ENCODE measurements around the gene LTC4S. TPM values are rescaled to one million over a fixed set of nuclear protein-coding genes. Genes with fewer than 3 reads are reported as not detected.

Gene LTC4S
- total RNA-seq, 1 experiment from 2014 or later, result 3.7 TPM

- H3K4me1 Mint-ChIP-seq, result no peaks in the 10 kb centered on the region
- Histone ChIP-seq H3K18ac (ENCODE audit: insufficient read length, low read depth, low read length) (no peak overlapping the region), H2BK20ac (ENCODE audit: low read depth, low read length, poor library complexity, severe bottlenecking) (no peak overlapping the region), H2AK5ac (ENCODE audit: insufficient read length, low read length) (no peak overlapping the region), H3K4me2 (ENCODE audit: insufficient read depth, insufficient read length, low read length) (no peak overlapping the region), H3K23me2 (ENCODE audit: insufficient read length, low read depth, low read length, poor library complexity, severe bottlenecking) (no peaks in the 10 kb centered on the region), H2BK15ac (ENCODE audit: low read depth, low read length) (no peak overlapping the region), H4K8ac (replicated peaks; ENCODE audit: insufficient read length, low read depth, low read length) (no peak overlapping the region), H3K14ac (ENCODE audit: insufficient read depth, low read length) (no peak overlapping the region; the same call in 1 of the 2 replicates), H4K20me1 (ENCODE audit: control insufficient read depth, insufficient read depth, insufficient read length) (no peaks in the 10 kb centered on the region), H3K9ac (ENCODE audit: extremely low read depth, insufficient read length, low read length) (no peak overlapping the region), H2BK12ac (ENCODE audit: insufficient read length, low read depth, low read length) (no peak overlapping the region), H3K56ac (ENCODE audit: insufficient read length, low read depth, low read length) (no peak overlapping the region), H3K79me1 (ENCODE audit: insufficient read depth, low read depth, low read length, poor library complexity, severe bottlenecking) (no peaks in the 10 kb centered on the region), H2BK5ac (ENCODE audit: insufficient read length, low read length) (no peak overlapping the region), H3T11ph (ENCODE audit: low read length) (no peak overlapping the region), H3K27ac (ENCODE audit: insufficient read length, low read depth, low read length) (no peak overlapping the region), H3K27me3 (ENCODE audit: insufficient read depth, low read length) (no peaks in the 10 kb centered on the region), H3K4ac (ENCODE audit: low read depth, low read length) (no peak overlapping the region), H3K4me1 (ENCODE audit: insufficient read depth, low read length) (no peaks in the 10 kb centered on the region), H4K5ac (ENCODE audit: insufficient read length, low read depth, low read length) (no peak overlapping the region), H3K79me2 (ENCODE audit: insufficient read depth, low read length) (no peaks in the 10 kb centered on the region), H2BK120ac (ENCODE audit: low read depth, low read length, poor library complexity, severe bottlenecking) (no peak overlapping the region), H2AFZ (ENCODE audit: low read length) (no peak overlapping the region), H3K9me3 (ENCODE audit: control insufficient read depth, low read depth, low read length) (no peaks in the 10 kb centered on the region), H4K91ac (ENCODE audit: insufficient read length, low read depth, low read length) (no peak overlapping the region), H3K23ac (ENCODE audit: insufficient read length, low read depth, low read length) (no peak overlapping the region)
- WGBS (ENCODE audit: extremely low coverage, insufficient read length, low lambda C conversion rate), result no CpG with 5 or more reads among the region's 9 CpGs
- H3K9me3 Mint-ChIP-seq, result peaks cover 19 to 23% of the 10 kb centered on the region in 2 experiments
- H3K4me3 Mint-ChIP-seq, result no peak overlapping the region
- no peak for DNase-seq
- H3K36me3 Mint-ChIP-seq (ENCODE audit: insufficient read depth in 1 of 3, low read depth in 3 of 3), result peaks cover 45 to 68% (median 67%) of the 10 kb centered on the region in 3 experiments
- TF ChIP-seq, protein P1, sequence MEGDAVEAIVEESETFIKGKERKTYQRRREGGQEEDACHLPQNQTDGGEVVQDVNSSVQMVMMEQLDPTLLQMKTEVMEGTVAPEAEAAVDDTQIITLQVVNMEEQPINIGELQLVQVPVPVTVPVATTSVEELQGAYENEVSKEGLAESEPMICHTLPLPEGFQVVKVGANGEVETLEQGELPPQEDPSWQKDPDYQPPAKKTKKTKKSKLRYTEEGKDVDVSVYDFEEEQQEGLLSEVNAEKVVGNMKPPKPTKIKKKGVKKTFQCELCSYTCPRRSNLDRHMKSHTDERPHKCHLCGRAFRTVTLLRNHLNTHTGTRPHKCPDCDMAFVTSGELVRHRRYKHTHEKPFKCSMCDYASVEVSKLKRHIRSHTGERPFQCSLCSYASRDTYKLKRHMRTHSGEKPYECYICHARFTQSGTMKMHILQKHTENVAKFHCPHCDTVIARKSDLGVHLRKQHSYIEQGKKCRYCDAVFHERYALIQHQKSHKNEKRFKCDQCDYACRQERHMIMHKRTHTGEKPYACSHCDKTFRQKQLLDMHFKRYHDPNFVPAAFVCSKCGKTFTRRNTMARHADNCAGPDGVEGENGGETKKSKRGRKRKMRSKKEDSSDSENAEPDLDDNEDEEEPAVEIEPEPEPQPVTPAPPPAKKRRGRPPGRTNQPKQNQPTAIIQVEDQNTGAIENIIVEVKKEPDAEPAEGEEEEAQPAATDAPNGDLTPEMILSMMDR (conservative IDR thresholded peaks at IDR 0.05), result no peak
- no peaks in the 10 kb centered on the region; the same call in 1 of the 2 replicates for H3K27me3 Mint-ChIP-seq (ENCODE audit: low read depth)
- no peak overlapping the region for H3K27ac Mint-ChIP-seq
These were observed 47.8 kb downstream of the LTC4S start for GRCh38 chr5:179841621-179842020.

Small RNAs within 50 kb of the gene (microRNA-seq; reads per million reads assigned to microRNA genes)
- gene MIR1229 (ENCODE audit: borderline microRNAs expressed), result 1.4 reads per million, percentile 10 among the genes with 10 or more reads in this experiment

Other genes starting within 250 kb of the LTC4S start
- gene RUFY1, start 243.4 kb upstream of the LTC4S start, total RNA-seq (2021), result 45.7 and 47.8 TPM in 2 replicates
- 1,042 and 1,066 TPM in 2 replicates for gene HNRNPH1, start 170.3 kb upstream of the LTC4S start, total RNA-seq (2021)
- gene CBY3, start 113.0 kb upstream of the LTC4S start, total RNA-seq (2021), result 0.50 and 1.6 TPM in 2 replicates
- gene CANX, start 95.0 kb upstream of the LTC4S start, total RNA-seq (2021), result 518 and 538 TPM in 2 replicates
- 50.8 and 51.1 TPM in 2 replicates for gene MAML1, start 61.2 kb upstream of the LTC4S start, total RNA-seq (2021)
- gene MGAT4B, start 12.9 kb downstream of the LTC4S start, total RNA-seq (2021), result 140 and 147 TPM in 2 replicates
- gene SQSTM1, start 26.9 kb downstream of the LTC4S start, total RNA-seq (2021), result 144 and 147 TPM in 2 replicates
- gene MRNIP, start 64.8 kb downstream of the LTC4S start, total RNA-seq (2021), result 30.4 and 31.1 TPM in 2 replicates
- 57.0 and 62.1 TPM in 2 replicates for gene TBC1D9B, start 113.9 kb downstream of the LTC4S start, total RNA-seq (2021)

Measured in H9 (cell line).